T47D (cell line): ENCODE measurements around the gene KRTAP4-11.
"Not testable (repeated sequence)": the region's sequence is repeated elsewhere in the genome, so short reads cannot be mapped to it uniquely, and the experiment has no call there.

ENCODE experiments used
- DNase-seq, 2 experiments: peaks; one replicate each; pipeline versions ENCODE4 v3.0.0 to v3.0.0-alpha.2; 2011 to 2012; ENCODE audit warnings: low read depth in 1 of 2, low spot score in 1 of 2
- JUND ChIP-seq: IDR thresholded peaks from 2 replicates; pipeline ENCODE4 v1.6.1; 2012; ENCODE audit warnings: low read depth
- in situ Hi-C: cut with HindIII; loops from 2 replicates; pipeline ENCODE4 v1.10.0; 2016; ENCODE audit warnings: low sequenced_read_pairs, low pct_unique_long_range_greater_than_20kb

Gene KRTAP4-11

DNA sequence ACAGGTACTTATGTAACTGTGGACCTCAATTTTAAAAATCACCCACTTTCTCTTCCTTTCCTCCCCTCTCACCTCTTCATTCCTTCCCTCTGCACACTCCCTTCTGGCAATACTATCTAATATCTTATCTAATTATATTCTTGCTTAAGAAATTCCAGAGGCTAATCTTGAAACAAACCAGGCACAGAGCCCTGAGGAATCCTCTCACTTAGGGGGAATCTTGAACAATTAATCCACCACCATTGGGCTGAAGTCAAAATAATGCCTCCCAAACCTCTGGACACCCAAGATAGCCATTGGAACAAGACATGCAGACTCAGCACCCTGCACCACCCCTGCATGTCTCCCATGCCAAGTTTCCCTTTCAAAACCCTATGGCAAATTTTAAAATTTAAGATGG, 23.2 kb upstream of the KRTAP4-11 start:
- in situ Hi-C loops: no loop called here
- DNase-seq: no peak
- TF ChIP-seq JUND: no peak

DNA sequence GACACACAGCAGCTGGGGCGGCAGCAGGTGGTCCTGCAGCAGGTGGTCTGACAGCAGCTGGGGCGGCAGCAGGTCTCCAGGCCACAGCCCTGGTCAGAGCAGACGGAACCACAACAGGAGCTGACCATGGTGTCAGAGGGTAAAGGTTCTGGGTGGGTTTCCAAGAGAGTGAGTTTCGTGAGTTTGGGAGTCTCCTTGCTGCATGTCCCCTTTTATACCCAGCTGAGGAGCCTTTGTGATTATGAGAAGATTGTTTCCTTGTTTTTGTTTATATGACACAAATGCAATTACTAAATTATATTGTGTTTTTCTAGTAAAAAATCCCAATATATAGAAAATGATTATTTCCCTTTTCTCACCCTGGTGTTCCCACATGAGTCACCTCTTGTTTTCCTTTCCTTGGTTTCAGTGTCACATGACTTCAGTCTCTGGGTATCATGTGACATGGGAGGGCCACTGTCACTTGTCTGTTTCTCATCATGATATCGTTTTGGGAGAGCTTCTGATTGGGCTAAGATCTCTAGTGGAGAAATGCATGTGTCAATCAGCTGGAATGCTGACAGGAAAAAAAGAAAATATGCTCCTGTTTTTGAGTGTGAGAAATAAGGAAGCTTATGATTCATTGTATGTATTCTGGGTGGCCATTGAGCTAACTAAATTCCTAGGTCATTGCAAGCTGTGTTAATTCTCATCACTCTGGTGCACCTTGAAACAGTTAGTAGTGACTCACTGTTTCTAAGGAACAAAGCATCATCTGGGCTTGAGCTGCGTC, 22.4 kb upstream of the KRTAP4-11 start, which contains the start of gene KRTAP4-6:
TSS of gene KRTAP4-6 (minus strand) at position 185 of the 772 bp plus-strand sequence. CDS start at position 128, 57 bp downstream.
- DNase-seq: no peak
- no peak for TF ChIP-seq JUND
- in situ Hi-C loops: no loop called here

DNA sequence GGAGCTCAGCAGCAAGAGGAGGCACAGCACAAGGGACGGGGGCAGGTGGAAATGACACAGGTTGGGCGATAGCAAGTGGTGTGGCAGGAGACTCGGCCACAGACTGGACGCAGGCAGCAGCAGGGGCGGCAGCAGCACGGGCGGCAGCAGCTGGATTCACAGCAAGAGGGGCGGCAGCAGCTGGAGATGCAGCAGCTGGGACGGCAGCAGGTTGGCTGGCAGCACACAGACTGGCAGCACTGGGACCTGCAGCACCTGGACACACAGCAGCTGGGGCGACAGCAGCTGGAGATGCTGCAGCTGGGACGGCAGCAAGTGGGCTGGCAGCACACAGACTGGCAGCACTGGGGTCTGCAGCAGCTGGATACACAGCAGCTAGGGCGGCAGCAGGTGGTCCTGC, 21.7 kb upstream of the KRTAP4-11 start:
- in situ Hi-C loops, DNase-seq: not testable (repeated sequence)

DNA sequence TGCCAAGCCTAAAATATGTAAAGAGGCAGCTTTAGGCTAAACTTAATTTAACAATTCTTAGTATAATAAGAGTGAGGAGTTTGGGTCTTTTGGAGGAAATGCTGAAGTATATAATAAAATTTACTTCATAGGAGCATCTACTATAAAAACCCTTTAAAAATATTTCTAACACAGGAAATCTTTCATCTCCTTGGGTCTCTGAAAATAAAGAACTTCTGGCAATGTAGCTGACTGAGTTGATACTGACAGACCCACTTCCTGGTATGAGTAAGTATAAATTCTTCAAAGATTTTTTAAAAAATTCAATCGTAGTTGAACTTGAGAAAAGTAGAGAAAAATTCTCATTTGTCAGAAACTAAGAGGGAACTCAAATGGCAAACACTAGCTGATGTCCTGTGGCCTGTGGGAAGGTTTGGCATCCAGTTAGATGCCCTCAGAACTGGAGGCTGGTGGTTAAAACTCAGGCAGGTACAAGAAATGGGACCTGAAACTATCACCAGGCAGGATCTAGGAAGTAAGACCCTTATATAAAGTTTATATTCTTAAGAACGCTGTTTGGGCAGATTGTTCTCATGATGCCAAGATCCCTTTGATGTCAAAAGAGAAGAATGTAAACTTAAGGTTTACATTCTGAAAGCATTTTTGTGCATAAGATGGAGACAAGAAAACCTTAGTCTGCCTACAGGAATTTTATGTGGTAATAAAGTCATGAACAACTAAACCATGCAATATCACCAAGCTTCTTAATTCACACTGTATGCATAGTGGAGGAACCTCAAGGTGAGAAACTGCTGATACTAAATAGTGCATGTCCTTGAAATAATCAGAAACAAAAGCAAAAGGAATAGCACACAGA, 15.9 kb upstream of the KRTAP4-11 start:
- TF ChIP-seq JUND: no peak
- DNase-seq: no peak
- in situ Hi-C loops: no loop called here

DNA sequence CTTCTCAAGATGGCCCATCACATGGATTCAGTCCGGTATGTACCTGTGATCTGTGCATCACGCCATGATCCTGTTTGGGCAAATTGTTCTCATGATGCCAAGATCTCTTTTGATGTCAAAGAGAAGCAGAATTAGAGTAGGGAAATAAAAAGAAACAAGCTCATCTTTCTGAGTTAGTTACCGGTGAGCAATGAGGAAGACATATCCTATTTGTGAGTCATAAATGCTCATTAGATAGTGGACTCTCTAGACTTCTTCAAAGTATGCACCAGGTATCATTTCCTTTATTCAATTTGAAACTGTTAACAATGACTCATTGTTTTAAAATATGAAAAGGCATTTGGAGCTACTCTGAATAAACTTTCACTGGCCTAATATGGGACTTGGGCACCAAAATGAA, 13.8 kb upstream of the KRTAP4-11 start:
- TF ChIP-seq JUND: no peak
- DNase-seq: no peak
- in situ Hi-C loops: no loop called here

DNA sequence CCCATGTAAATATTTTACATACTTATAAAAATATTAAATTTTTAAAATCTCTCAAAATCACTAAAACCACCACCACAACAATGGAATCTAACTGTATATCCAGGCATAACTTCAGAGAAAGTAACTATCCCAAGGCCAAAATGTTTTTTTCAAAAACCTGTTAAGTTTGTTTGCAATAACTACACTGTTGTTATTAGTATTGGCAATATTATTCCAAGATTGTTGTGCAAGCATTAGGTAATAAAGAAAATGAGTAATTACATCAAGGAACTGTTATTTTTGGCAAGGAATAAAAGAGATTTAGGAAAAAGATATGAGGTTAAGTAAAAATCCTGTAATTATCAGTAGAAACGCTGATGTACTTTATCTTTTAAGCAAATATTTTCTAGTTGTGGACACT, 9.2 kb upstream of the KRTAP4-11 start:
- in situ Hi-C loops: no loop called here
- no peak for DNase-seq
- no peak for TF ChIP-seq JUND

DNA sequence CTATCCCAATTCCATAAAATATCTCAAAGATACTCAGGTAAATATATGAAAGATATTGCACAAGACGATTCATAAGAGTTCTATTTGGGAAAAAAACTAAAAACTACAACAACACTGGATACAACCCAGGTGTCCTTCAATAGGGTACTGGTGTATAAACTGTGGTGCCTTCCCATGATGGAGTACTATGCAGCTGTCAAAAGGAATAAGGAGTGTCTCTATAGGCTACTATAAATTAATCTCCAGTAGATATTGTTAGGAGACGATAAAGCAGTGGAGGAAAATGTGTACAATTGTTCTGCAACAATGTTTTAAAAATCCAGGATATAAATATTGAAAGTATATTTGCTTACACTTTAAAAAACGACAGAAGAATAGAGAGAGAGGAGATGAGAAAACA, 8.2 kb upstream of the KRTAP4-11 start:
- in situ Hi-C loops: no loop called here
- TF ChIP-seq JUND: no peak
- no peak for DNase-seq

DNA sequence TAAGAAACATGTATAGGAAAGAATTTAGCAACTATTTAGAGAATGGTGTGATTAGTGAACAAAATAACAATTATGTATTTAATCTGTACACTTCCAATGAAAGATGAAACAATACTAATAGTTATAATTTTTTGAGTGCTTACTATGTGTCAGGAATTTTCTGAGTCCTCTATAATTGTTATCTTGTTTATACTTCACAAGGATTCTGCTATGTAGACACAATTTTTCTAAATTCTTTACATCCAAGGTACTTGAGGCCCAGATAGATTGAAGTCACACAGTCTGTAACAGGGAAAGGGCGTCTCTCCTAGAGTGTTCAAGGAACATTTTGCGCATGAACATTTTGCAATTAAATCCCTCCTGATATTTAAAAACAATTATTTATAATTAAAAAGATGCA, 6.9 kb upstream of the KRTAP4-11 start:
- DNase-seq: no peak
- in situ Hi-C loops: no loop called here
- no peak for TF ChIP-seq JUND

DNA sequence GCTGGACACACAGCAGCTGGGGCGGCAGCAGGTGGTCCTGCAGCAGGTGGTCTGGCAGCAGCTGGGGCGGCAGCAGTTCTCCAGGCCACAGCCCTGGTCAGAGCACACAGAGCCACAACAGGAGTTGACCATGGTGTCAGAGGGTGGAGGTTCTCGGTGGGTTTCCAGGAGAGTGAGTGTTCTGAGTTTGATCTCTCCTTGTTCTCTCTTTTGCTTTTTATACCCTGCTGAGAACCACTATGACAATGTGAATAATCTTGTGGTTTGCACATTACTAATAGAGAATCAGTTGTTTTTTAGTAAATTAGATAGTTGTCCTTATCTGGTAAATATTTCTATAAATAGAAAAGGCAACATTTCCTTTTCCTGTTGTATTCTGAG, 5.8 kb upstream of the KRTAP4-11 start, which contains the start of gene KRTAP4-12:
TSS of gene KRTAP4-12 (minus strand) at position 192 of the 381 bp plus-strand sequence. CDS start at position 132, 60 bp downstream.
- DNase-seq, in situ Hi-C loops: not testable (repeated sequence)

DNA sequence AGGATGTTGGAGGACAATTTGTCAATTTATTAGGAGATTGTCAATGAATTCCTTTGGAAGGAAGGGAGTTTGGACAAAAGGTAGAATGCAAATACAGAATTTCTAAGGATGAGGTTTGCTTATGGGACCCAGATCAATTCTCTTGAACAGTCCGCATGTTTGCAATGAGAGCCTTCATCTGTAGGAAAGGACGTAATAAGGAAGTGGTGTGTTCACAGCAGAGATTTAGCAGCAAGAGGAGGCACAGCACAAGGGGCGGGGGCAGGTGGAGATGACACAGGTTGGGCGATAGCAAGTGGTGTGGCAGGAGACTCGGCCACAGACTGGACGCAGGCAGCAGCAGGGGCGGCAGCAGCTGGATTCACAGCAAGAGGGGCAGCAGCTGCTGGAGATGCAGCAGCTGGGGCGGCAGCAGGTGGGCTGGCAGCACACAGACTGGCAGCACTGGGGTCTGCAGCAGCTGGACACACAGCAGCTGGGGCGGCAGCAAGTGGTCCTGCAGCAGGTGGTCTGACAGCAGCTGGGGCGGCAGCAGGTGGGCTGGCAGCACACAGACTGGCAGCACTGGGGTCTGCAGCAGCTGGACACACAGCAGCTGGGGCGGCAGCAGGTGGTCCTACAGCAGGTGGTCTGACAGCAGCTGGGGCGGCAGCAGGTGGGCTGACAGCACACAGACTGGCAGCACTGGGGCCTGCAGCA, 5.3 kb upstream of the KRTAP4-11 start:
- DNase-seq, in situ Hi-C loops: not testable (repeated sequence)

DNA sequence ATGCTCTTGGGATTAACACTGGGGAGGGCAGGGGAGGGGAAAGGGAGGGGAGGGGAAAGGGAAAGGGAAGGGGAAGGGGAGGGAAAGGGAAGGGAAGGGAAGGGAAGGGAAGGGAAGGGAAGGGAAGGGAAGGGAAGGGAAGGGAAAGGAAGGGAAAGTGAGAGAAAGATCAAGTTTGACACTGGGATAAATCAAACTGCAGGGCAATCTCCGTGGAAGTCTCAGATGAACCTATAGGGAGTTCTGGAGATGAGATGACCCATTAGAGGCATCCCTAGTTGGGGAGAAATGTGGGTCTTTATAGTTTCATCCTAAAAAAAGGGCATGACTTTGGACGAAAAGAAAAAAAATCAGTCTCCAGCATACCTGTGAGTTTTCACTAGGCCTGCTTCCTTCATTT, 3.6 kb upstream of the KRTAP4-11 start:
- DNase-seq: no peak
- TF ChIP-seq JUND: no peak
- in situ Hi-C loops: no loop called here

DNA sequence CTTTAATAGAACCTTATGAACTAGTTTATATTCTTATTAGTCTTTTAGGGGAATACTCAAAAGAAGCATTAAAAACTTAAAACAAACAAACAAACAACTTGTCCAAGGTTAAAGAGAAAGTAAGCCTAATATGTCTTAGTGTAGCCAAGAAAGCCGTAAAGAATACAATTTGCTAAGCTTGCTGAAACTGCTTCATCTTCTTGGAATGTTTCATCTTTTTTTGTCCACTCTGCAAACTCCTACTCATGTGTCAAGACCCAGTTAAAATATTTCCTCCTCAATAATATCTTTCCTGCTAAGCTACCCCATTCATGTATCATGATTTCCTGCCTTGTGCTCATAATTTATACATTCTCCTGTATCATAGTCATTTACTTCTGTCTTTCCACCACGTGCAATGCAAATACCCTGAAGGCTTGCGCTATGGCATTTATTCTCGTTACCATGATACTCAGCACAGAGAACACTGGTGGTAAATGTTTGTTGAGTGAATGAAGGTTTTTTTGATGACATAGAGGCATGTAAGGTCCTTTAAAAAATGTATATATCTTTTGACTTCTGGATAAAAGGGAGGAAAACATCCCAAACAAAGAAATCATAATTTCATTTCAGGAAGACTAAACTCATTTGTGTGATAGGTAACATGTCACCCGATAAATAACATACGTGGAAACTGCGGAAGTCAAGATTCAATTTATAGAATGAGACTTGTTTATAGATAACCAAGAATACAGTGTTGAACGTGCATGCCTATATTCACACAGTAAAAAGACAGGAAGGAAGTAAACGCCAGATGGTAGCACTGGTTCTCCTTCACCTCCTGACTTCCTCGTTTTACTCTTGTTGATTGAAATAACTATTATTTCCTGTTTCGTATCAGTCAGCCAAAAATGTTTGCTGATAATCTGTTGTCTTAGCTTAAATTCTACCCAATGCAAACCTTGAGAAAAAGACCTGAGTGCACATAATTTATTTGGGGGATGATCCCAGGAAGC, 1.8 kb upstream of the KRTAP4-11 start:
- DNase-seq, in situ Hi-C loops: not testable (repeated sequence)
